ENCODE measurements around the gene IL5RA.
A peak's percentile ranks its signal among the peaks of the same experiment; 100 is the strongest.

The IL5RA gene

GRCh38 chr3:3059645-3060044 lies 50.5 kb downstream of the IL5RA start:
- no peak for DNase-seq

GRCh38 chr3:3053974-3054373 lies 56.2 kb downstream of the IL5RA start:
- DNase-seq, result no peak

DNA sequence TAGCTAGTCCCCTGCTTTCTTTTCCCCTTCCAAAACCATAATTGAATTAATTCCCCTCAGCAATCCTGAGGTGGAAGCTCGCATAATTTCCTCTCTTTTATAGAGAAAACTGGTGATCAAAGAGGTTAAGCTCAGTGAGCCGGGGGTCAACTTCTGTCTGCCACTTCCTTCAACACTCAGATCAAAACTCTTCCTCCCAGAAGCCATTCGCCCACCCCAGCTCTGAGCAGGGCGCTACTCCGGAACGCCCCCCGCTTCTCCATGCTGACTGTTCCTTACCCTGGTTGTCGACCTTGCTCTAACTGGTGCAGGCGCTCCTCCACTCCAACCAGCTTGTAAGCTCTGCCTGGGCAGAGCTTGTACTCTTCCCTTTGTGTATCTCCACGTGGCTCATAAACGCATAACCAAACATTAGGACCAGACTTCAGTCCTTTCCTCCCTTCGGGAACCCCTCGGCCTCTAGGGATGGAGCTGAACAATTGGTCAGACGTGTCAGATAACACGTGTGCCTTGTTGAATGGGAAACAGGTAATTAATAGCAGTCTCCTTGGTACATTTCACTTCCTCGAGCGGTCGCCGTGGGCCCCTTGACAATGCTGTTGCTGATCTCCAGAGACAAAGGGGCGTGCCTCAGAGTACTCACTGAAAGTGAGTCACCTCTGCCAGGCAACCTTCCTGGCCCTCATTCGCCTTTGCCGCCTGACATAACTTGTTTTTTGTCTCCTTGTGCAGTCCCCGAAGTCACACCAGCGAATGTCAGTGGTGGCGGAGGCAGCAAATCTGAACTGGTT lies 71.8 kb downstream of the IL5RA start:
- no peak for DNase-seq

DNA sequence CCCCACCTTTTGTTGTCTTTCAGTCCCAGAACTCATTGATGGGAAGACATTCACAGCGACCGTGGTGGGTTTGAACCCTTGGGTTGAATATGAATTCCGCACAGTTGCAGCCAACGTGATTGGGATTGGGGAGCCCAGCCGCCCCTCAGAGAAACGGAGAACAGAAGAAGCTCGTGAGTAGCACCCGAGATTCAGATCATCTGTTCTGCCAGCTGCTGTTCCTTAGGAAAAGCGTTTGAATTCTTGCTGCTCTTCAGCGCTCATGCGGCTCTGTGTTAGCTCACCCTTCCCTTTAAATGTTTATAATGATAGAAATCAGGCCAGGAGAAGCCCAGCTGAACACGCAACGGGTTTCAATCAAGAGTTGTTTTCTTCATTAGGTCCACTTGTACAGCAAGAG lies 73.0 kb downstream of the IL5RA start:
- DNase-seq, result no peak

DNA sequence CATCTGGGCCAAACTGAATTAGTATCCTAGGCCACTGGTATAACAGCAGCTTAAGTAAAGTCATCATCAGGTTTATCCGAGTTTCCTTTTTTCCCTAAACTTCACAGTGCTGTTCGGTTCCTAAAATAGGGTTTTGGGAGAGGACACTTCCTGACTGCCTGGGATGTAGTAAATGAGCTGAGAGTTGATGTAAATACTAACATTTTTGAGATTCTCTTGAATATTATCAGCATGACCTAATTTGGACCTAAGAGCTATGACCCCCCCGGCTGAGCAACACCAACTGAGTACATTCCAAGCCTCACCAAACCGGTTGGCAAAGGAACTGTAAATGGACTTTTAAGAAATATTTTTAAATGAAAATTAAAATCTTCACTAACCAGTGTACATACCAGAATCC lies 78.8 kb downstream of the IL5RA start:
- DNase-seq, result no peak

DNA sequence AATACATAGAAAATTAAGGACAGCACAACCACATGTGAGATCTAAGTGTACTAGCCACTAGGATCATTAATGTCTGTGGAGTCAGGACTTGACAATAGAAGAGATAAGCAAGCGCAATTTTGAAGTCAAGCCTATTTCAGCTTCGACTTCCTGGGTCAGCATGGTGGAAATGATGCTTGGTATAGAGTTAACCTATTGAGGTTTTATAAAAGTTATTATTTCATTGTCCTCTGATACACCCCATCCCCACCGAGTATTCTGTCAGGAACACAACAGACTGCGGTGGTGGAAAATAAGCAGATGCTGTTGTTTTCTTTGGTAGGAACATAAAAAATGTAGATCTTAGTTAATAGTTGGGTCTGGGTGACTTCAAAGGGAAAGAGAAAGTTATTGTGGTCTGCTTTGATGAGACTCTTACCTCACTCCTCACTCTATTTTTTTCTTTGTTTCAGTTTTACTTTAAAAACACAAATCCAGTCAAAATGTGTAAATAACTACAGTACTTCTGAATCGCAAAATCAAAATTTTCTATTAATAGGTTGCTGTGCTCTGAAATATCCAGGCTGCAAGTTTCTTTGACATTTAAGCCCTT lies 82.1 kb downstream of the IL5RA start:
- DNase-seq, result peak in 1 of 2 donors; percentile 49

DNA sequence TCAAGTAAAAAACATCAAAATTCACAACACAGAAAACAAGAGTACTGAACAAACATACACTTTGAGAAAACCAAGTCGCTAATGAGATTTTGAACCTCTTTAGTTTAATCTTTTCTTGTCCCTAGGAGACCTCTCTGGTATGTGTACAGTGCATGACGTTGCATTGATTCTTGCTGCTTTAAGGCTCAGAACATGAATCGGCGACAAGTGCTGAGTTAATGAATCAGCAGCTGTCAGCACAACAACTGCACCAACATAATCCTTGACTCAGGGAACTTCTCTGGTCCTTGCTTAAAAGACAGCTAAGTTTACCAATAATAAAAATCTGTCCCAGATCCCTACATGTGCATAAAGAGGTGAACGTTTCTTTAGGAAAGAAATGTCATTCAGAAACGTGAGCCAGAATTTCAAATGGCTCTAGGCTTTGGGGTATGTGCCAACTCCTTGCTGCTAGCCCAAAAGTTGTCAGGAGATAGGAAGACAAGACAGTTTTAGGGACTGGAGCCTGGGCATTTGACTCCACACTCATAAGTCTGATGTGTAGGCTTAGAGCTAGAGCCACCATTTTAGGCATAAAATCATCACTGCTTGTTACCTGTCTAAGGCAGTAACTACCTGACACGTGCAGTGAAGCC lies 86.9 kb downstream of the IL5RA start:
- DNase-seq, result no peak

- DNase-seq, result no peak
Observed at GRCh38 chr3:3020209-3020608, 90.0 kb downstream of the IL5RA start.
